UCSD-AML1 (cell line): ENCODE data around the gene EPM2A.

Experiments
- DNase-seq: peaks from one replicate; lab custom pipeline; 2025; ENCODE audit not compliant: unreplicated experiment; lab: John Stamatoyannopoulos, UW

The EPM2A gene

GRCh38 chr6:145608850-145609249 lies 126.5 kb downstream of the EPM2A start:
- DNase-seq: no peak

- DNase-seq: no peak
These were observed 131.3 kb downstream of the EPM2A start for GRCh38 chr6:145603991-145604390.

GRCh38 chr6:145603424-145603833 lies 131.9 kb downstream of the EPM2A start:
- no peak for DNase-seq

- DNase-seq: no peak
These were observed 132.5 kb downstream of the EPM2A start for GRCh38 chr6:145602726-145603326.

GRCh38 chr6:145601397-145601796 lies 133.9 kb downstream of the EPM2A start:
- no peak for DNase-seq

GRCh38 chr6:145600299-145600698 lies 135.0 kb downstream of the EPM2A start:
- DNase-seq: no peak

- no peak for DNase-seq
These were observed 146.3 kb downstream of the EPM2A start for GRCh38 chr6:145588981-145589380.

GRCh38 chr6:145587334-145587733 lies 148.0 kb downstream of the EPM2A start:
- no peak for DNase-seq

- no peak for DNase-seq
These were observed 151.6 kb downstream of the EPM2A start for GRCh38 chr6:145583753-145584152.
